ENCODE results near the gene COPB2.

Gene COPB2

GRCh38 chr3:139389552-139390368 lies at the start of gene COPB2:
COPB2 (minus strand) TSS chr3:139389647; CDS start chr3:139389550, 97 bp downstream.
- peaks cover 6 to 11% of the 10 kb centered on the region in 2 donors for H3K4me1 ChIP-seq (ENCODE audit: control insufficient read depth in 2 of 2, insufficient read depth in 2 of 2, low read length in 2 of 2)
- H3K36me3 ChIP-seq (ENCODE audit: control insufficient read depth in 2 of 2, insufficient read depth in 2 of 2, low read length in 2 of 2), result no peaks in the 10 kb centered on the region
- H3K9ac ChIP-seq (ENCODE audit: low read depth in 1 of 2, low read length in 2 of 2), result peak within 1 kb of the TSS; percentile 94 to 98
- peak within 1 kb of the TSS; percentile 88 to 94 for H3K4me3 ChIP-seq (ENCODE audit: low read length in 2 of 2)
- no peaks in the 10 kb centered on the region for H3K9me3 ChIP-seq (ENCODE audit: control insufficient read depth in 2 of 2, low read length in 2 of 2)
- peak within 1 kb of the TSS; percentile 97 for H3K27ac ChIP-seq (ENCODE audit: low read depth in 2 of 2, low read length in 2 of 2)
- H3K27me3 ChIP-seq (ENCODE audit: control insufficient read depth in 2 of 2, insufficient read depth in 2 of 2, low read length in 2 of 2), result no peaks in the 10 kb centered on the region

- no peak overlapping the region for H3K9ac ChIP-seq (ENCODE audit: low read depth in 1 of 2, low read length in 2 of 2)
- no peaks in the 10 kb centered on the region for H3K27me3 ChIP-seq (ENCODE audit: control insufficient read depth in 2 of 2, insufficient read depth in 2 of 2, low read length in 2 of 2)
- no peak overlapping the region for H3K4me3 ChIP-seq (ENCODE audit: low read length in 2 of 2)
- no peaks in the 10 kb centered on the region for H3K9me3 ChIP-seq (ENCODE audit: control insufficient read depth in 2 of 2, low read length in 2 of 2)
- no peaks in the 10 kb centered on the region for H3K36me3 ChIP-seq (ENCODE audit: control insufficient read depth in 2 of 2, insufficient read depth in 2 of 2, low read length in 2 of 2)
- peak overlapping the region in 1 of 2 donors; percentile 12 for H3K27ac ChIP-seq (ENCODE audit: low read depth in 2 of 2, low read length in 2 of 2)
- no peaks in the 10 kb centered on the region for H3K4me1 ChIP-seq (ENCODE audit: control insufficient read depth in 2 of 2, insufficient read depth in 2 of 2, low read length in 2 of 2)
Measured at GRCh38 chr3:139434764-139435307, 45.4 kb upstream of the COPB2 start.

- no peaks in the 10 kb centered on the region for H3K36me3 ChIP-seq (ENCODE audit: control insufficient read depth in 2 of 2, insufficient read depth in 2 of 2, low read length in 2 of 2)
- H3K27me3 ChIP-seq (ENCODE audit: control insufficient read depth in 2 of 2, insufficient read depth in 2 of 2, low read length in 2 of 2), result no peaks in the 10 kb centered on the region
- no peak overlapping the region for H3K4me3 ChIP-seq (ENCODE audit: low read length in 2 of 2)
- H3K27ac ChIP-seq (ENCODE audit: low read depth in 2 of 2, low read length in 2 of 2), result peak overlapping the region in 1 of 2 donors; percentile 12
- no peaks in the 10 kb centered on the region for H3K4me1 ChIP-seq (ENCODE audit: control insufficient read depth in 2 of 2, insufficient read depth in 2 of 2, low read length in 2 of 2)
- no peaks in the 10 kb centered on the region for H3K9me3 ChIP-seq (ENCODE audit: control insufficient read depth in 2 of 2, low read length in 2 of 2)
- no peak overlapping the region for H3K9ac ChIP-seq (ENCODE audit: low read depth in 1 of 2, low read length in 2 of 2)
Measured at GRCh38 chr3:139434228-139434627, 44.8 kb upstream of the COPB2 start.

GRCh38 chr3:139433089-139433488 lies 43.6 kb upstream of the COPB2 start:
- H3K4me1 ChIP-seq (ENCODE audit: control insufficient read depth in 2 of 2, insufficient read depth in 2 of 2, low read length in 2 of 2), result no peaks in the 10 kb centered on the region
- no peaks in the 10 kb centered on the region for H3K36me3 ChIP-seq (ENCODE audit: control insufficient read depth in 2 of 2, insufficient read depth in 2 of 2, low read length in 2 of 2)
- H3K4me3 ChIP-seq (ENCODE audit: low read length in 2 of 2), result no peak overlapping the region
- H3K9ac ChIP-seq (ENCODE audit: low read depth in 1 of 2, low read length in 2 of 2), result no peak overlapping the region
- no peaks in the 10 kb centered on the region for H3K9me3 ChIP-seq (ENCODE audit: control insufficient read depth in 2 of 2, low read length in 2 of 2)
- no peaks in the 10 kb centered on the region for H3K27me3 ChIP-seq (ENCODE audit: control insufficient read depth in 2 of 2, insufficient read depth in 2 of 2, low read length in 2 of 2)
- H3K27ac ChIP-seq (ENCODE audit: low read depth in 2 of 2, low read length in 2 of 2), result no peak overlapping the region

- Histone ChIP-seq H3K9ac (ENCODE audit: low read depth in 1 of 2, low read length in 2 of 2) (no peak overlapping the region), H3K27ac (ENCODE audit: low read depth in 2 of 2, low read length in 2 of 2) (no peak overlapping the region), H3K27me3 (ENCODE audit: control insufficient read depth in 2 of 2, insufficient read depth in 2 of 2, low read length in 2 of 2) (no peaks in the 10 kb centered on the region), H3K9me3 (ENCODE audit: control insufficient read depth in 2 of 2, low read length in 2 of 2) (no peaks in the 10 kb centered on the region), H3K4me3 (ENCODE audit: low read length in 2 of 2) (no peak overlapping the region), H3K4me1 (ENCODE audit: control insufficient read depth in 2 of 2, insufficient read depth in 2 of 2, low read length in 2 of 2) (no peaks in the 10 kb centered on the region), H3K36me3 (ENCODE audit: control insufficient read depth in 2 of 2, insufficient read depth in 2 of 2, low read length in 2 of 2) (no peaks in the 10 kb centered on the region)
Measured at GRCh38 chr3:139430493-139430892, 41.0 kb upstream of the COPB2 start.

- Histone ChIP-seq H3K27me3 (ENCODE audit: control insufficient read depth in 2 of 2, insufficient read depth in 2 of 2, low read length in 2 of 2) (no peaks in the 10 kb centered on the region), H3K9me3 (ENCODE audit: control insufficient read depth in 2 of 2, low read length in 2 of 2) (no peaks in the 10 kb centered on the region), H3K9ac (ENCODE audit: low read depth in 1 of 2, low read length in 2 of 2) (no peak overlapping the region), H3K4me1 (ENCODE audit: control insufficient read depth in 2 of 2, insufficient read depth in 2 of 2, low read length in 2 of 2) (peaks cover 0 to 8% of the 10 kb centered on the region in 2 donors), H3K4me3 (ENCODE audit: low read length in 2 of 2) (no peak overlapping the region), H3K27ac (ENCODE audit: low read depth in 2 of 2, low read length in 2 of 2) (no peak overlapping the region), H3K36me3 (ENCODE audit: control insufficient read depth in 2 of 2, insufficient read depth in 2 of 2, low read length in 2 of 2) (peaks cover 0 to 4% of the 10 kb centered on the region in 2 donors)
Measured at GRCh38 chr3:139427283-139428060, 38.0 kb upstream of the COPB2 start.

GRCh38 chr3:139425745-139426400 lies 36.4 kb upstream of the COPB2 start:
- Histone ChIP-seq H3K27ac (ENCODE audit: low read depth in 2 of 2, low read length in 2 of 2) (no peak overlapping the region), H3K27me3 (ENCODE audit: control insufficient read depth in 2 of 2, insufficient read depth in 2 of 2, low read length in 2 of 2) (no peaks in the 10 kb centered on the region), H3K4me3 (ENCODE audit: low read length in 2 of 2) (no peak overlapping the region), H3K9ac (ENCODE audit: low read depth in 1 of 2, low read length in 2 of 2) (no peak overlapping the region), H3K4me1 (ENCODE audit: control insufficient read depth in 2 of 2, insufficient read depth in 2 of 2, low read length in 2 of 2) (peaks cover 0 to 11% of the 10 kb centered on the region in 2 donors), H3K36me3 (ENCODE audit: control insufficient read depth in 2 of 2, insufficient read depth in 2 of 2, low read length in 2 of 2) (peaks cover 0 to 4% of the 10 kb centered on the region in 2 donors), H3K9me3 (ENCODE audit: control insufficient read depth in 2 of 2, low read length in 2 of 2) (no peaks in the 10 kb centered on the region)

GRCh38 chr3:139423232-139423631 lies 33.8 kb upstream of the COPB2 start:
- peaks cover 0 to 11% of the 10 kb centered on the region in 2 donors for H3K4me1 ChIP-seq (ENCODE audit: control insufficient read depth in 2 of 2, insufficient read depth in 2 of 2, low read length in 2 of 2)
- H3K4me3 ChIP-seq (ENCODE audit: low read length in 2 of 2), result no peak overlapping the region
- H3K27ac ChIP-seq (ENCODE audit: low read depth in 2 of 2, low read length in 2 of 2), result peak overlapping the region in 1 of 2 donors; percentile 36
- peaks cover 0 to 4% of the 10 kb centered on the region in 2 donors for H3K36me3 ChIP-seq (ENCODE audit: control insufficient read depth in 2 of 2, insufficient read depth in 2 of 2, low read length in 2 of 2)
- no peaks in the 10 kb centered on the region for H3K9me3 ChIP-seq (ENCODE audit: control insufficient read depth in 2 of 2, low read length in 2 of 2)
- H3K9ac ChIP-seq (ENCODE audit: low read depth in 1 of 2, low read length in 2 of 2), result no peak overlapping the region
- H3K27me3 ChIP-seq (ENCODE audit: control insufficient read depth in 2 of 2, insufficient read depth in 2 of 2, low read length in 2 of 2), result no peaks in the 10 kb centered on the region

- Histone ChIP-seq H3K9me3 (ENCODE audit: control insufficient read depth in 2 of 2, low read length in 2 of 2) (no peaks in the 10 kb centered on the region), H3K4me1 (ENCODE audit: control insufficient read depth in 2 of 2, insufficient read depth in 2 of 2, low read length in 2 of 2) (peaks cover 0 to 11% of the 10 kb centered on the region in 2 donors), H3K36me3 (ENCODE audit: control insufficient read depth in 2 of 2, insufficient read depth in 2 of 2, low read length in 2 of 2) (peaks cover 0 to 4% of the 10 kb centered on the region in 2 donors), H3K9ac (ENCODE audit: low read depth in 1 of 2, low read length in 2 of 2) (no peak overlapping the region), H3K4me3 (ENCODE audit: low read length in 2 of 2) (no peak overlapping the region), H3K27me3 (ENCODE audit: control insufficient read depth in 2 of 2, insufficient read depth in 2 of 2, low read length in 2 of 2) (no peaks in the 10 kb centered on the region), H3K27ac (ENCODE audit: low read depth in 2 of 2, low read length in 2 of 2) (no peak overlapping the region)
Measured at GRCh38 chr3:139421460-139421859, 32.0 kb upstream of the COPB2 start.
